ENCODE results near the gene GOLGA6C.
"Not testable (repeated sequence)": the region's sequence is repeated elsewhere in the genome, so short reads cannot be mapped to it uniquely, and the experiment has no call there.

Gene GOLGA6C

DNA sequence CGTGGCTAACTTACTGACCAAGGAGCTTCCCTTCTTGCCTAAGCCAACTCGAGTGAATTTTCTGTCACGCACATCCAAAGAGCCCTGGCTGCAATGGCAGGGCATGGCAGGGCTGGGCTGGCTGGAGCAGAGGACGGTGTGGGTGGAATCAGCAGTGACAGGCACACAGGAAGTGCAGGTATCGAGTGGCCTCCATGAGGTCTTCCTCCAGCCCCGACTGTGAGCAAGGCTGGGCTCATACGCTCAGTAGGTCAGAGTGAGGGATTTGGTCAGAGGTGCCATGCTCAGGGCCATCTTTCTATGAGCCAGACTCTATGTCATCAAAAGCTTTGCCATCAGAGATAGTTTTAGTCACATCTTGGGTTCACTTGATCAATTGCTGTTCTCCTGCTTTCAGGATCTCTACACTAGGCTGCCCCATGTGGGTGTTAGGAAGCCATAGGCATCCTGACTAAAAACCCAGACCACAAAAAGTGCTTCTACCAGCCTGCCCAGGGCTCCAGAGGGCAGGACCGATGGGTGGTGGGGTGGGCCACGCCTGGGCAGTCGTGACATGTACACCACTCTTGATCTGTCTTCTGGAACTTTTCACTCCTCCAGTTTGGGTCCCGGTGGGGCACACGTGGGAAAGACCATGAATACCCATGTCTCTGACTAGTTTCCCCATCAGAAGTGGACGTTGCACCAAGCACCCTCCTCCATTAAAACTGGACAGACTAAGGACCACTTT is 55.1 kb downstream of the GOLGA6C start:
- DNase-seq (ENCODE audit: low spot score) (no peak), FAIRE-seq (no peak)

DNA sequence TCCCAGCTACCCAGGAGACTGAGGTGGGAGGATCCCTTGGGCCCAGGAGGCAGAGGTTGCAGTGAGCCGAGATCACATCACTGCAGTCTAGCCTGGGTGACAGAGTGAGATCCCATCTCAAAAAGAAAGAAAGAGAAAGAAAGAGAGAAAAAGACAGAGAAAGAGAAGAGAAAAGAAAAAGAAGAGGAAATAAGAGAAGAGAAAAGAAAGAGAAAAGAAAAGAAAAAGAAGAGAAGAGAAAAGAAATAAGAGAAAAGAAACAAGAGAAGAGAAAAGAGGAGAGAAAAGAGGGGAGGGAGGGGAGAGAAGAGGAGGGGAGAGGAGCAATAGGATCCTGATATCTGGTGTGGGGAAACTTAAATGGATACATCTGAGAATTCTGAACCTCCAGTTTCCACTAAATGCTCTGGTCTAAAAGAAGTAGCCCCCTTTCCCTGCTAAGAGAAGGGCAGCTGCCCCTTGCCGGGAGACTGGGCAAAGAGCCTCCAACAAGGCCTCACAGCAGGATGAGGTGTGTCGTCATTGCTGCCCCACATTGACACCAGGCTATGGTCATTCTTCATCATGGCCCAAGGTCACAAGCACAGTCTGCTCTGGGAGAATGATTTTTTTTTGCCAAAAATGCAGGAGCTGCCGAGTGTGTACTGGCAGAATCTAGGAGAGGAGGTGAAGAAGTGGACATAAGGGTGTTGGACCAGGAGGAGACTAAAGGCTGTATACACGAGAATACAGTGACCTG is 56.6 kb downstream of the GOLGA6C start:
- DNase-seq (ENCODE audit: low spot score) (no peak), FAIRE-seq (no peak)

DNA sequence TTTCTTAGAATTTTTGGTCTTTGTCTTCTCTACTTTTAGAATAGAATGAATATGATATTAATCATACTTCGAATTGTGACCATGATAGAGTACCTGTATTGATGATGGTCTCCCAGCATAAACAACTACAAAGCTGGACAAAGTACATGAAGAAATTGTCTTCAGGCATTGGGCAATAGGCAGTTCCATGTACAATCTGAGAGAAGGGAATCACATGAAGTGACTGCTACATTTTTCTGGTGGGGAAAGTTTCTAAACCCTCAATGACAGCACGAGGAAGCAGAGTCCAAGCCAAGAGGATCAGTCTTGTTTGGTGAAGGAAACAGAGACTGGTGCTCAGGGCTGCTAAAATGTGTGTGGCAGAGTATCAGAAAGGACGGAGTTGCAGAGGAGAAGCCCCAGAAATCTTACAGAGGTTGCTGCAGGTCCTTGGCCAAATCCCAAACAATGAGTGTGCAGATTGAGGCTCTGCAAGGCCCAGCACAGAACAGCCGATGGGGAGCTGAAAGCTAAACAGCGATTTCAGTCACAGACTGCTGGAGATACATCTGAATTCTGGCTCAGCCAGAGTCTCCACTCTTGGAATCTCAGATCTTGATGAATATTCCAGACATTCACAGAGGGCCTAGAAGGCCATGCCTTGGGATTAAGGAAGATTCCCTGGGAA is 61.2 kb downstream of the GOLGA6C start:
- not testable (repeated sequence) for FAIRE-seq

More for the DNA sequence above, 61.2 kb downstream of the GOLGA6C start:
- not testable (repeated sequence) for DNase-seq (ENCODE audit: low spot score)

All from RCC 7860 (cell line).